Activated CD4-positive, alpha-beta T cell treated with anti-CD3 and anti-CD28 coated beads, Interleukin-2, amount 50 U/mL, for 24 hours (primary cell): ENCODE measurements around the gene SH3RF1.

Experiments
- DNase-seq, 2 donors: peaks; one replicate each; pipeline ENCODE4 v3.0.0-alpha.2; 2020; ENCODE audit warnings: low read depth in 1 of 2, low spot score in 1 of 2

SH3RF1 gene

GRCh38 chr4:169252339-169253112 is 18.2 kb downstream of the SH3RF1 start:
- DNase-seq = no peak

- DNase-seq = no peak
Measured at GRCh38 chr4:169251291-169252235, 19.2 kb downstream of the SH3RF1 start.

GRCh38 chr4:169250796-169251195 is 20.0 kb downstream of the SH3RF1 start:
- DNase-seq = no peak

- no peak for DNase-seq
Measured at GRCh38 chr4:169249999-169250398, 20.8 kb downstream of the SH3RF1 start.

- no peak for DNase-seq
Measured at GRCh38 chr4:169249214-169249973, 21.4 kb downstream of the SH3RF1 start.

GRCh38 chr4:169248645-169249044 is 22.1 kb downstream of the SH3RF1 start:
- no peak for DNase-seq

GRCh38 chr4:169246957-169247396 is 23.8 kb downstream of the SH3RF1 start:
- DNase-seq = no peak

- DNase-seq = no peak
Measured at GRCh38 chr4:169246279-169246678, 24.5 kb downstream of the SH3RF1 start.

GRCh38 chr4:169245061-169245460 is 25.7 kb downstream of the SH3RF1 start:
- no peak for DNase-seq

GRCh38 chr4:169243825-169244609 is 26.7 kb downstream of the SH3RF1 start:
- no peak for DNase-seq

- DNase-seq = no peak
Measured at GRCh38 chr4:169241464-169241863, 29.3 kb downstream of the SH3RF1 start.

- no peak for DNase-seq
Measured at GRCh38 chr4:169239221-169239905, 31.4 kb downstream of the SH3RF1 start.

GRCh38 chr4:169238445-169238844 is 32.3 kb downstream of the SH3RF1 start:
- no peak for DNase-seq

- DNase-seq = no peak
Measured at GRCh38 chr4:169236873-169237626, 33.7 kb downstream of the SH3RF1 start.

GRCh38 chr4:169236078-169236477 is 34.7 kb downstream of the SH3RF1 start:
- DNase-seq = no peak

- no peak for DNase-seq
Measured at GRCh38 chr4:169234137-169234855, 36.5 kb downstream of the SH3RF1 start.

- DNase-seq = no peak
Measured at GRCh38 chr4:169233691-169234090, 37.1 kb downstream of the SH3RF1 start.

GRCh38 chr4:169231647-169232262 is 39.0 kb downstream of the SH3RF1 start:
- no peak for DNase-seq
